WTC11 (cell line): Measurements from ENCODE around the gene ARL4A.

ENCODE experiments used
- CTCF ChIP-seq: fragments of 200-600 bp; IDR thresholded peaks from 2 replicates; pipeline ENCODE4 v1.8.0; 2022; ENCODE audit warnings: antibody characterized with exemption
- TCF7 ChIP-seq: sonication (generic); formaldehyde crosslinking; IDR thresholded peaks from 2 replicates; pipeline ENCODE4 v1.8.0; 2022; ENCODE audit warnings: mild to moderate bottlenecking, low read depth, missing genetic modification reagents, moderate library complexity

GRCh38 chr7:12726908-12727307, 39.5 kb downstream of the ARL4A start:
- TF ChIP-seq CTCF, result no peak
- no peak for TF ChIP-seq TCF7 (CRISPR knock-in tag)
